AG04450 (cell line): ENCODE data around the gene RAB42. TPM values are rescaled to one million over a fixed set of nuclear protein-coding genes. Genes with fewer than 3 reads are reported as not detected.
"Not testable (repeated sequence)": the region's sequence is repeated elsewhere in the genome, so short reads cannot be mapped to it uniquely, and the experiment has no call there.

Experiments
- CTCF ChIA-PET: fragments of 300-600, 350-600 bp; formaldehyde crosslinking; extraction: SDS; loops from one replicate; lab custom pipeline; 2022; ENCODE audit warnings: antibody characterized with exemption, inconsistent platforms; lab: Charles Lee
- POLR2A ChIA-PET: fragments of 350-600 bp; formaldehyde crosslinking; extraction: SDS; loops from one replicate; lab custom pipeline; 2021; ENCODE audit warnings: antibody characterized with exemption, inconsistent platforms; lab: Yijun Ruan, JAX
- DNase-seq: peaks from one replicate; pipeline ENCODE4 v3.0.0-alpha.2; 2011; ENCODE audit warnings: low read depth, low spot score
- H3K27ac ChIP-seq: one replicate; pipeline ENCODE4 v1.5.1; 2012; ENCODE audit warnings: low read depth, low read length, control low read depth
- H3K27me3 ChIP-seq: one replicate; pipeline ENCODE4 v1.6.0; 2012; ENCODE audit warnings: low read length; ENCODE audit not compliant: control insufficient read depth, insufficient read depth
- H3K4me3 ChIP-seq: 2 replicates; pipeline ENCODE4 v1.5.1; 2011; ENCODE audit warnings: mild to moderate bottlenecking, low read depth, low read length, control low read depth
- H3K9me3 ChIP-seq: 2 replicates; pipeline ENCODE4 v1.5.1; 2012; ENCODE audit warnings: low read length; ENCODE audit not compliant: control insufficient read depth, insufficient read depth
- polyA plus RNA-seq: library from polyadenylated mRNA; depleted of rRNA; stranded (reverse); fragments of >200 nt; gene quantifications from 2 replicates; pipeline ENCODE4 v1.2.3, GENCODE V29; 2011
- TF ChIP-seq, protein P1 (sequence below): IDR thresholded peaks from 2 replicates; pipeline ENCODE4 v1.5.1; 2011; ENCODE audit warnings: low read depth, low read length, control low read depth, inconsistent platforms

RAB42 gene
- polyA plus RNA-seq, 1 experiment, result 3.4 TPM

DNA sequence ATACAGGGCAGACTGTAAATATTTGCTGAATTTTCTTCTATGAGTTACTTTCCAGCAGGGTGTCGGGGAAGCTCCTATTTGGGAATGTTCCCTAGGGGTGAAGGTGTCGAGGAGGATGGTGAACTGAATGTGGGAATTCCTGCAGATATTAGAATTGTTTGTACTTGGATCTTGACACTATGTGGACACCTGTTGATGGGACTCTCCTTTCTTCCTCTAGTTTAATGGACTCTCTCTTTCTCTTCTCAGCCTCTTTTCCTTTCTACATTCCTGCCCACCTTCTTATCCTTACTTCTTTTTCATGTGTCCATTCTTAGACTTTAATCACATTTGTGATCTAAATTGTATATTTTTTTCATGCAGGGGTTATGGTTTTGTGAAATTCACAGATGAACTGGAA, 25.1 kb upstream of the RAB42 start:
- no peak overlapping the region for H3K27ac ChIP-seq
- ChIA-PET POLR2A (interaction anchor here (0.7 kb wide), 1 partner anchor 10 kb away, joined by 4 read pairs; no protein-coding TSS in a partner anchor), CTCF (no interaction called here)
- H3K4me3 ChIP-seq, result no peak overlapping the region
- TF ChIP-seq, protein P1, sequence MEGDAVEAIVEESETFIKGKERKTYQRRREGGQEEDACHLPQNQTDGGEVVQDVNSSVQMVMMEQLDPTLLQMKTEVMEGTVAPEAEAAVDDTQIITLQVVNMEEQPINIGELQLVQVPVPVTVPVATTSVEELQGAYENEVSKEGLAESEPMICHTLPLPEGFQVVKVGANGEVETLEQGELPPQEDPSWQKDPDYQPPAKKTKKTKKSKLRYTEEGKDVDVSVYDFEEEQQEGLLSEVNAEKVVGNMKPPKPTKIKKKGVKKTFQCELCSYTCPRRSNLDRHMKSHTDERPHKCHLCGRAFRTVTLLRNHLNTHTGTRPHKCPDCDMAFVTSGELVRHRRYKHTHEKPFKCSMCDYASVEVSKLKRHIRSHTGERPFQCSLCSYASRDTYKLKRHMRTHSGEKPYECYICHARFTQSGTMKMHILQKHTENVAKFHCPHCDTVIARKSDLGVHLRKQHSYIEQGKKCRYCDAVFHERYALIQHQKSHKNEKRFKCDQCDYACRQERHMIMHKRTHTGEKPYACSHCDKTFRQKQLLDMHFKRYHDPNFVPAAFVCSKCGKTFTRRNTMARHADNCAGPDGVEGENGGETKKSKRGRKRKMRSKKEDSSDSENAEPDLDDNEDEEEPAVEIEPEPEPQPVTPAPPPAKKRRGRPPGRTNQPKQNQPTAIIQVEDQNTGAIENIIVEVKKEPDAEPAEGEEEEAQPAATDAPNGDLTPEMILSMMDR, result no peak
- no peaks in the 10 kb centered on the region for H3K27me3 ChIP-seq
- no peaks in the 10 kb centered on the region for H3K9me3 ChIP-seq
- no peak for DNase-seq

DNA sequence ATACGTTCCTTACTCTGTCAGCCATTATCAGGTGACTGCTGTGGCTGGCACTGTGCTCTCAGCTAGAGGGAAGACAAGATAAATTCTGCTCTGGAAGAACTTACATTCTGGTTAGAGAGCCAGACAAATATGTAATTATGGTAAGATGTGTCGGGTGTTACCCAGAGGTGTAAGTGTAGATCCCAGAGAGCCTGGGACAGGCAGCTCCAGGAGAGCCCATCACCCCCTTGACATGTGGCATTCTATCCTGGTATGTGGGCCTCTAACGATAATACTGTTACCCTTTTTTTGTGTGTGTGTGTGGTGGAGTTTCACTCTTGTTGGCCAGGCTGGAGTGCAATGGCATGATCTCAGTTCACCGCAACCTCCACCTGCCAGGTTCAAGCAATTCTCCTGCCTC, 20.2 kb upstream of the RAB42 start:
- no peaks in the 10 kb centered on the region for H3K27me3 ChIP-seq
- CTCF ChIA-PET, result no interaction called here
- no peak overlapping the region for H3K27ac ChIP-seq
- no peaks in the 10 kb centered on the region for H3K9me3 ChIP-seq
- DNase-seq, result no peak
- TF ChIP-seq, protein P1, result no peak
- POLR2A ChIA-PET, result interaction anchor here (5.9 kb wide), 1 partner anchor 9 kb away, joined by 38 read pairs; no protein-coding TSS in a partner anchor
- no peak overlapping the region for H3K4me3 ChIP-seq

DNA sequence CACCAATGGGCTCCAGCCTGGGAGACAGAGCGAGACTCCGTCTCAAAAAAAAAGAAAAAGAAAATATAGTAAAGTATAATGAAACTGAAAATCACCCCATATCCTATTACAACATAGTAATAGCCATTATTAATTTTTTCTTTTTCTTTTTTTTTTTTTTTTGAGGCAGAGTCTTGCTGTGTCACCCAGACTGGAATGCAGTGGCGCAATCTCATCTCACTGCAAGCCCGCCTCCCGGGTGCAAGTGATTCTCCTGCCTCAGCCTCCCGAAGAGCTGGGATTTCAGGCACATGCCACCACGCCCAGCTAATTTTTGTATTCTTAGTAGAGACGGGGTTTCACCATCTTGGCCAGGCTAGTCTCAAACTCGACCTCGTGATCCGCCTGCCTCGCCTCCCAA, 19.2 kb upstream of the RAB42 start:
- DNase-seq, H3K27me3 ChIP-seq, H3K4me3 ChIP-seq, H3K9me3 ChIP-seq, H3K27ac ChIP-seq: not testable (repeated sequence)
- ChIA-PET CTCF (interaction anchor here (1.3 kb wide), 1 partner anchor 324 kb away, joined by 4 read pairs; no protein-coding TSS in a partner anchor), POLR2A (interaction anchor here (0.7 to 5.9 kb wide), 2 partner anchors 8 to 284 kb away, joined by 6 to 38 read pairs; no protein-coding TSS in a partner anchor)

DNA sequence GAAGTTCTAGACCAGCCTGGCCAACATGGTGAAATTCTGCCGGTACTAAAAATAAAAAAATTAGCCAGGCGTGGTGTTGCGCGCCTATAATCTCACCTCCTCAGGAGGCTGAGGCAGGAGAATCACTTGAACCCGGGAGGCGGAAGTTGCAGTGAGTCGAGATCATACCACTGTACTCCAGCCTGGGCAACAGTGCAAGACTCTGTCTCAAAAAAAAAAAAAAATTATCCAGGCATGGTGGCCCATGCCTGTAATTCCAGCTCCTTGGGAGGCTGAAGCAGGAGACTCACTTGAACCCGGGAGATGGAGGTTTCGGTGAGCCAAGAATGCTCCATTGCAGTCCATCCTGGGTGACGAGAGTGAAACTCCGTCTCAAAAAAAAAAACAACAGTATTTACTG, 18.5 kb upstream of the RAB42 start:
- ChIA-PET CTCF (interaction anchor here (1.3 kb wide), 1 partner anchor 325 kb away, joined by 4 read pairs; no protein-coding TSS in a partner anchor), POLR2A (interaction anchor here (0.7 to 5.9 kb wide), 2 partner anchors 8 to 284 kb away, joined by 6 to 38 read pairs; no protein-coding TSS in a partner anchor)
- Histone ChIP-seq H3K27ac (no peak overlapping the region), H3K9me3 (no peaks in the 10 kb centered on the region), H3K27me3 (no peaks in the 10 kb centered on the region), H3K4me3 (no peak overlapping the region)
- DNase-seq, result no peak
- TF ChIP-seq, protein P1, result no peak

DNA sequence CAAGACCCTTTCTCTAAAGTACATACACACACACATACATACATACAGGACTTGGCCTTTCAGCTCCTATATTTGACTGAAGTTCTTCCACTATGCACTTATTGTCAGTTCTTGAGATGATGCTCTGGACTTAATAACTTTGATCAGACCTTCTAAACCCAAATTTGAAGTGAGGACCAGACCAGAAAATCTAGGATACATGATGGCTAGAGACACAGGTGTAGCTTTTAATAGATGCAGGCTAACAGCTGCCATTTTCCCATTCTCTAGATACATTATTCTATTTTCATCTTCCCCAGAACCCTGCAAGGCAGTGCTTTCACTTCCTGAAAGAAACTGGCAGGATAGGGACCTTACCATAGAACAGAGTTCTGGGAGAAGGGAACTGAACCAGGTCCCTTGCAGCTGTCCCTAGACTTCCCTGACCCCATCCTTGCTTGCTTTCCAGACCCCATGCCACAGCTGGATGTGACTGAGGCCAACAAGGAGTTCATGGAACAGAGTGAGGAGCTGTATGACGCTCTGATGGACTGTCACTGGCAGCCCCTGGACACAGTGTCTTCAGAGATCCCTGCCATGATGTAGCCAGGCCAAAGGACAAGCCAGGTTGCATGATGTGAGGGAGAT, 14.9 kb upstream of the RAB42 start:
- H3K27ac ChIP-seq, result no peak overlapping the region
- CTCF ChIA-PET, result no interaction called here

More for the DNA sequence above, 14.9 kb upstream of the RAB42 start:
- TF ChIP-seq, protein P1, result no peak
- Histone ChIP-seq H3K27me3 (no peaks in the 10 kb centered on the region), H3K4me3 (no peak overlapping the region), H3K9me3 (no peaks in the 10 kb centered on the region; the same call in 1 of the 2 replicates)
- DNase-seq, result no peak
- POLR2A ChIA-PET, result interaction anchor here (0.6 to 0.7 kb wide), 2 partner anchors 10 to 26 kb away, joined by 3 to 4 read pairs; no protein-coding TSS in a partner anchor
